DMS53 treated with DMSO at 0.1 percent for 48 hours (cell line): Measurements from ENCODE around the gene ARHGAP26.

ENCODE experiments used
- DNase-seq: peaks from one replicate; lab custom pipeline; 2025; ENCODE audit not compliant: unreplicated experiment; lab: John Stamatoyannopoulos, UW

The ARHGAP26 gene

DNA sequence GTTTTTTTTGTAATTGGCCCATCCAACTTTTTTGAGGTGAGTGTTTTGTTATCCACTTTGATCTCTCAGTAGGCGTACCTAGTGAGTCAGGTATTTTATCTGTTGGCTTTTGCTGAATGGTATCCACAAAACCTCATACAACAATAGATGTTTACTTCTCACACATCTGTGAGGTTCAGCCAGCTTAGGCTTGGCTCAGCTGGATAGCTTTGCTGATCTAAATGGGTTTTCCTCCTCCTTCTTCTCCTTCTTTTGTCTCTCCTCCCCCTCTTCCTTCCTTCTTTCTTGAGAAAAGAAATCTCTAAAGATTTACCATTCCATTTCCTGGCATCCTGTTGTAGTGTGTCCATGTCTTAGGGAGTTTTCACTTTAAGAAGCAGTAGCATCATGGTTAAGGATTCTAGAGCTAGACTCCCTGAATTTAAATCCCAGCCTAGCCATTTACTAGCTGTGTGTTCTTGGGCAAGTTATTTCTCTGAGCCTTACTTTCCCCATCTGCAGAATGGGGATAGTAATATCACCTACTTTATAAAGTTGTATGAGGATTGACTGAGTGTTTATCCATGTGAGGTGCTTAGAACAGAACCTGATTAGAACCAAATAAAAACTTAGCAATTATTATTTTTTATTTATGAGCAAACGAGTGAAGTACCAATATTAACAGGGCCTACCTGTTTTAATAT is 126.3 kb downstream of the ARHGAP26 start:
- peak; percentile 7 for DNase-seq

DNA sequence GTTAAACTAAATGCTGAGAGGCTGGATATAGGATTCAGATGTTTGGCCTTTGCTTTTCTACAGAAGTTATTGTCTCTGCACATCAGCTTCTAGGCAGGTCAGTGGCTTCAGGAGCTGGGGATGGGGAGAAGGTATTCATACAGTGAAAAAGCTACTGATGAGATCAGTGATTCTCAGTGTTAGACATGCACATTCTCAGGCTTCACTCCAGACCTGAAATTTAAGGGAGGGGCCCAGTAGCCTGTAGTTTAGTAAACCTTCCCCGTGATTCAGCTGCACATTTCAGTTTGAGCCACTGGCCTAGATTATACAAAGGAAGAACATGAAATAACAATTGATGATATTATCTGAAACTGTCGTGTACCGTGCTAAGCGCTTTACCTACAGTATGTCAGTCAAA is 127.2 kb downstream of the ARHGAP26 start:
- DNase-seq = no peak

DNA sequence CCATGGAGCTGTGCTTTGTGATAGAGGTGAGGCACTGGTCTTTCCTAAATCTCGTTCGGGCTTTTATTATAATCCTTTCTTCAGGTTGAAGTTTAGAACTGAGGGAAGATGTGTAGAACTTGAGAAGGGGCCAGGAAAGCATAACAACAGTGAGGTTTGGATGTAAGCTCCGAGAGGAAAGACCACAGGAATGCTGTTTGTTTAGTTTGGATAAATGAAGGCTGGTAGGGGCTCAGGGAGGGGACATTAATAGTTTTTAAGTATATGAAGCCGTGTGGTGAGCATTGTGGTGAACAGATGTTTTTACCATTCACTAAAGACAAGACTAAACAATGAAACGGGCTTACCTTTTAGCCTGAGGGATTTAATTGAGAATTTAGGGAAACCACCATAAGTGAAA is 130.8 kb downstream of the ARHGAP26 start:
- no peak for DNase-seq

DNA sequence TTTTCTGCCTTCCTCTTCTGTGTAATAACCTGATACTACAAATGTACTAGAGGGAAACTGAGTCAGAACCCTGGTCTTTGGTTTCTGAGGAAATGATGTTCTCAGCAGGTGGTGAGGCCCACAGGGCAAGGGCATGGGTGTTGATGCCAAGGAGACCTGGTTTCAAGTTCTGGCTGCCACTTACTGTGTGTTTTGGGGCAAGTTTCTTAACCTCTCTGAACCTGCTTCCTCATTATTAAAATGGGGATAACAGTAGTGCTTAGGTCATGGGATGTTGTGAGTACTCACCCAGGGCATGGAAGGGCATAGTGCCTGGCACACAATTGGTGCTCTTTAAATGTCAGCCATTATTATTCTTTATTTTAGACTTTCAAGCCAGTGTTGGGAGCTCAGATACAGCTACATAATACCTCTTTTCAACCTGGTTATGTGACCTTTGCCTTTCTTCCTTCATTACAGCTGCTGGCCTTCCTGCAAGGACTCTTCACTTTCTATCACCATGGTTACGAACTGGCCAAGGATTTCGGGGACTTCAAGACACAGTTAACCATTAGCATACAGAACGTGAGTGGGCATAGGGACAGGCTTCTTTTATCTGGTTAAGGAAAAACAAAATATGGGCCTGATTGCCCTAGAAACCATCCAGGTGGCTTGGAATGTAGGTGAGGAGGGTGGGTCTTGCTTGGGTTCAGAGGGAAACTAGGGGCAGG is 131.5 kb downstream of the ARHGAP26 start:
- DNase-seq = no peak

DNA sequence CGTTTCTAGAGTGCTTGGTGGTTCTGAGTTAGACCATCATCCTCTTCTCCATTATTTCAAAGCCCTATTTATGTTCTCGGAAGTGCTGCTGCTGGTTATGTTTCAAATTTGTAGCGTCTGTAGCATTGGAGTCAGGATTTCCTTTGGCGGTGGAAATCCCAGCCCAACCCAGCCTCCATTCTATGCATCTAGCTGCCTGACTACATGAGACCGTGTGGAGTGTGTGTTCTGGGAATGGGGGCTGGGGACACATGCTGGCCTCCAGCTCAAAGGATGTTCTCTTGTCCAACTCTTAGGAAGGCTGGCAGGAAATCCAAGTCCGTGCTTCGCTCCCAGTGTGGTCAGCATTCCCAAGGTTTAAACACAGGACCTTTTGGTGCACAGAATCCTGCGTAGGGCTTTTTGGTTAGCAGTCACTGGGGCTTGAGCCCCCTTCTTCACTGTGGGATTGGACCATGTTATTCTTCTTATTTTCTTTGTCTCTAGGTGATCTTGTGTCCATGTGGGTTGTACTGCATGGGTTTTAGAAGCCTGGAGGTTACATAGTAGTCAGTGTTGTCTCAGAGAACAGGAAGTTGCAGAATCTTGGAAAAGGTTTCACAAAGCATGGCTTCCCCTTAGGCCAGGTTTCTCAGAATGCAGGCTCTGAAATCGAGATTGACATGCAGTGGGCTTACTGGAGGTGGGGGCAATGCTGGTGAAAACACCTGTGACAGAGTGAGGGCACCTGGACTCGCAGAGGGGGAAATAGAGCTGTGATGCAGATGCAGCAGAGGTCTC is 132.2 kb downstream of the ARHGAP26 start:
- no peak for DNase-seq

DNA sequence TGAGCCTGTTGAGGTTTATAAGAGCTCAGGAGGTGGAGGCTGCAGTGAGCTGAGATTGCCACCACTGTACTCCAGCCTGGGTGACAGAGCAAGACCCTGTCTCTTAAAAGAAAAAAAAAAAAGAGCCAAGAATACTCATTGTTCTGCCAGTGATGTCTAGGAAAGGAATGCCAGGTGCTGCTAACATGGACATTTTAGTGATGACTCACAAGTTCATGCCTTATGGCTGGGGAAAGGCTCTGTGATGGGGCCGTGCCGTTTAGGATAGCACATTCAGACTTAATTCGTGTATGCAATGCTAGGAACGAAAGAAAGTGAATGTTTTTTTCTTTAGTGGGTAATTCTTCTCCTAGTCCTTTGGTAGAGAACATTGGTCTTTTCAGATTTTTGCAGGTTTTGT is 134.2 kb downstream of the ARHGAP26 start:
- no peak for DNase-seq

DNA sequence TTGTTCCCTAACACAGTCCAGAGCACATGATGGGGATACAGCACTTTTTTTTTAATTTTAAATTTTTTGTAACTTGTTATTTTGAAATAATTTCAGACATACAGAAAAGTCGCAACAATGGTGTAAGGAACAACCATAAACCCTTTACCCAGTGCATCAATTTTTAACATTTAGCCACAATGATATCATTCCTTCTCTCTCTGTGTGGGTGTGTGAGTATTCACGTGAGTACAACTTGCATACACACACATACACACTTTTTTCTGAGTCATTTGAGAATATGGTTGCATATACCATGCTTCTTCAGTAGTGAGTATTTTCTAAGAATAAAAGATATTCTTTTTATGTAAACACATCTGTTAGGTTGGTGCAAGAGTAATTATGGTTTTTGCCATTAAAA is 135.2 kb downstream of the ARHGAP26 start:
- DNase-seq = no peak

DNA sequence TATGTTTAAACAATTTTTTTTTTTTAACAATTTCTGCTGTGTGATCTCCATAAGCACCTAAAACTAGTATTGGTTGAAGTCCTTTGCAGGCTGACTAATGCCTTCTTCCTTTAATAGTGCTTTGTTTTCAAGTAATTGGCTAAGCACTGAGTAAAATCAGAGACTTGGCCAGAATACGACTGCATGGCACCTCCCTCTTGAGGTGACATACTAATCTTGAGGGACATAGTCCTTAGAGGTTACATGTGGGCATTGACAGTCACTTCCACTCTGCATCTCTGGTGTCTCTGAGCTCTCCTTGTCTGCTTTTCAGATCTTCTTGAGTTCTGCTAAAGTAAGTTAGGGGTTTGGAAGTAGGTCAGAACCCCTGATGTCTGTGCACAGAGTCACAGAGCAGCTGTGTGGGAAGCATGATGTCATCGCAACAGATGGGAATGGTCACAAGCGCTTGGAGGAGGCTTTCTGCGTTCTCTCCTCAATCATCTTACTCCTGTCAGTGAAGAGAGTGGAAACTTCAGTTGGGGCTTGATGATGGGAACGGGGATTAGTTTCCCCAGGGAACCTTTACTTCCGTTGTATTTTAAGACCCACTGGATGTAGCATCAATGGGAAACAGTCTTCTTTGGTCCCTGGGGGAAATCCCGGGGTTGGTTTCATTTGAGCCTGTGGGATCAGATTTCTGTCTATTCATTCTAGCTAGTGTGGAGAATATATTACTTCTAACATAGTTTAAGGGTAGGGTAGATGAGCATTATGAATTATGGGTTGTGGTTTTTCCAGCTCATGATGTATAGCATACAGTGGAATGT is 136.9 kb downstream of the ARHGAP26 start:
- DNase-seq = no peak

DNA sequence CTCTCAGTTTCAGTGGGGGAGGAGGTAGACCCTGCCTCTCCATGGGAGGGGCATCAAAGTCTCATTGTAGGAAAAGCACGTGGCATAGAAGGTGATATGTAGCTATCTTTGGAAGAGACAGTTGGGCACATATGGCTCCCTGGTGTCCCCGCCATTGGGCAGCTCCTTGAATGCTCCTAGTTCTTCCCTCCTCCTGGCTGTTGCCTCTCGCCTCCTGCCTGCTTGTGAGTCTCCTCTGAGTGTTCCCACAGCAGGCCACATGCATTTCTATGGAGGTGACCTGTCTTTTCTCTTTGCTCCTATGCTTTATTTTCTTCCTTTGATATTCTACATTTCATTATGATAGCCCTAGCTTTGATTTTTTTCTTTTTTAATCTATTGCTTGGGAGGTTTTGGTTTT is 138.5 kb downstream of the ARHGAP26 start:
- DNase-seq = no peak

DNA sequence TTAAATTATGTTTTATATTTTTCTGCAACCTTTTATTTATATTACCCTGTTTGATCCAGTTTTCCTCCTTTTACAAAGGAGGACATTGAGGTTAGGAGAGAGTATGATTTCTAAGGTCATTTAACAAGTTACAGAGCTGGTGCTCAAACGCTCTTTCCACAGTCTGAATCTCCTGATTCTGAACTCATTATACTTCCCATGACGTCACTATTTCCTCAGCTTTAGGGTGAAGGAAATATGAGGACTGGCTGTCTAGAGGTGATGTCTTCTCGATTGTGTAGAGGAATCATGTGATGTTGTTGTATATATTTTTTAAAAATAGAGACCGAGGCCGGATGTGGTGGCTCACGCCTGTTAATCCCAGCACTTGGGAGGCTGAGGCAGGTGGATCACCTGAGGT is 140.0 kb downstream of the ARHGAP26 start:
- no peak for DNase-seq

DNA sequence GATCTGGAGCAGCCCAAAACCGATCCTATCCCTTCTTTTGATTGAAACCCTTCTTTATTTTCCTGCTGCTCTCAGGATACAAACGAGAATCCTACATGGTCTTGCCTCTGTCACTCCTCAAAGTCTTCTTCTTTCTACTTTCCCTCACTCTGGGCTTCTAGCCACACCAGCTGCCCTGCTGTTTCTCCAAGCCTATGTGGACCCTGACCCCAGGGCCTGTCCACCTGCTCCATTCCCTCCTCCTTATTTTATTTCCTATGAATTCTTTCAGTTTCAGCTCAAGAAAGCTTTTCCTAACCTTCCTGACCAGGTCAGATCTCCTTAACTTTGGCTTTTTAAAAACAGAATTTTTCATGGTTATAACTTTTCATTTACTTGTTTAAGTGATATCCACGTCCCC is 141.0 kb downstream of the ARHGAP26 start:
- no peak for DNase-seq

DNA sequence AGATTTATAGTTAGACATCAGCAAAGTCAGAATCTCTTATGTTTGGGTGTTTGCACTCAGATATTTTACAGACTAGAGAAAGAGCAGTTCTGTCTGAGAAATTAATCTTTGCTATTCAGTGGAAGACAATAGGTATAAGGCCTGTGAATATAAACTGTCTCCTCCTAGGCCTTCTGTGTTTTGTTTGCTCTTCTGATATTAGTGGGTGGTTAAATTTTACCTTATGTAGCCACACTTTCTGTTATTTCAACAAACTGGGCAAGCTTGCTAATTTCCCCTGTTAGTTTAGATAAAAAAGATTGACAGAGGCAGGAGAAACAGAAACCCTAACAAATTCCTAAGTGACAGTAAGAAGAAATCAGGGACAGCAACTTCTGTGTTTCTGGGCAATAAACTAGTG is 141.6 kb downstream of the ARHGAP26 start:
- DNase-seq = no peak

DNA sequence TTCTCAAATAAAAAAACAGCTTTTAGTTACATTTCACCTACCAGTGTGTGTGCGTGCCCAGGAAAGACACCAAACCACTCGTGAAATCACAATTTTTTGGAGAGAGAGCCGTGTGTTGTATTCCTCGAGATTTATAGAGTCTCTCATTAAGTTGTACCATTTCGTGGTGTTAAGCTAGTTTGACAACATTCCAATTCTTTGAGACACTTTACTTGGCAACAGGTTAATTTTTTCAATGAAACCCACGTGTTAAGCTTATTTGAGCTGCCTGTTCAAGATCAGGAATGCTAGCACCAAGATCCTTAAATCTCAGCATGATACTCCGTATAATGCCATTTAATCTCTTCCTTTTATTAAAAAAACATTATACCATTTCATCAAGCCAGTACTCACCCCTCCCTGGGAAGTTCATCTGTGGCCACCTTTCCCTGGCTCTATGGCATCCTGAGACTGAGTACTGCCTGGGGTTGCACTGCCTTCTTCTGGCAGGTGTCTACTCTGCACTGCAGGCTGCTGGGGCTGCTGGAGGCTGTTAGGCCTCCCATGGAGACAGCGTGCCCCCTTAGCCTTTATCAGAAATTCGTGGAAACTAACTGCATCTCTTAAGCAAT is 143.7 kb downstream of the ARHGAP26 start:
- no peak for DNase-seq

DNA sequence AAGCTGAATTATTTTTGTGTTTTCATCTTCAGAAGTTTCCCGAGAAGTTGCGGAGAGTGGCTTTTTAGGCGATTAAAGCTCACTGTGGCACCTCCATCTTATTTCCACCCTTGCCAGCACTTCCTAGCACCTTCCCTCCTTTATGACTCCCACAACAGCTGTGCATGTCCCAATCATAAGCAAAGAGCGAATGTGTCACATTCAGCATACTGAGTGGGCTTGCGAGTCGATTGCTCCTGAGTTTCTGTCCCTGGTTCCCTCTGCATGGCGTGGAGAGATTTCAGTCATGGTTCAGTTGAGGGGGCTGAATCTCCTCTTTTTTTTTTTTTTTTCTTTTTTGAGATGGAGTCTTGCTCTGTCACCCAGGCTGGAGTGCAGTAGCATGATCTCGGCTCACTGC is 144.9 kb downstream of the ARHGAP26 start:
- DNase-seq = no peak

DNA sequence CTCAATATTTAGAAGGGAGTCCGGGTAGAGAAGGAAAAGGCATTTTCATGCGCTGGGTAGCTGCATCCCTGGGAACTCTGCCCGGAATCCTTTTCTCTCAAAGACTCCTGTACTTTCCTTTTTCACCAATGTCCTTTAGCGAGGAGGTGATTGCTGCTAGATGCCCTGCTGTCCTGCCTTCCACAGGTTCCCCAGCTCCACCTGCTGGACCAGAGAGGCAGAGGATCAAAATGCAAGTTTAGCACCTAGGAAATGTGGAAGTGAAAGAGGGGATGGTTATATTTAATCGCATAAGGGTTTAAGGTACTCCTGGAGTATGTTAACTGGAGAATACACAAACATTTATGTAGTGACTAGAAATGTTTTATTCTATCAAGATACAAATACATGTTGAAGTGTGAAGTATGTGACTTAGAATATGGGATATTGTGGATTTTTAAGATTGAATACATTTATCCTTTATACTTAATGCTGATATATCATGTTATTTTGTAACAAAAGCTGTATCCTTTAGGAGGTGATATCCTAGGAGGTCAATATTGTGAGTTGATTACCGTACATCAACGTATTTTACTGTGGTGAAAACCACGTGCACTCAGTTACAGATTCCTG is 145.7 kb downstream of the ARHGAP26 start:
- peak; percentile 71 for DNase-seq

DNA sequence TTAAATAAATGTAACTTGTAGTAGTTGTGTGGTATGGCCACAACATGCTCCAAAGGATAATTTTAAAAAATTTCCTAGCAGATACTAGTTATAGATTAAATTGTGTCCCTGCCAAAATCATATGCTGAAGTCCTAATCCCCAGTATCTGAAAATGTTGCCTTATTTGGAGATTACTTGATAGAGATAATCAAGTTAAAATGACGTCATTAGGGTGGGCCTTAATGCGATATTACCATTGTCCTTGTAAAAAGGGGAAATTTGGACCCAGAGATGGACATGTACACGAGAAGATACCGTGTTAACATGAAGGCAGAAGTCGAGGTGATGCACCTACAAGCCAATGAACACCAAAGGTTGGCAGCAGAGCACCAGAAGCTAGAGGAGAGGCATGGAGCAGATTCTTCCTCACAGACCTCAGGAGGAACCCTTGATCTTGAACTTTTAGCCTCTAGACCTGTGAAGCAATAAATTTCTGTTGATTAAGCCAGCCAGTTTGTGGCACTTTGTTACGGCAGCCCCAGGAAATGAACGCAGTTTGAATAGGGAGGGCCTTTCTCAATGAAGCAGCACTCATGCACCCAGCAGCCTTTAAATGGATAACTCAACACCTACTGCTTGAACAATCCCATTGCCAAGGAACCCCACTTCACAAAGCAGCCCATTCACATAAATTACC is 148.9 kb downstream of the ARHGAP26 start:
- DNase-seq = no peak

DNA sequence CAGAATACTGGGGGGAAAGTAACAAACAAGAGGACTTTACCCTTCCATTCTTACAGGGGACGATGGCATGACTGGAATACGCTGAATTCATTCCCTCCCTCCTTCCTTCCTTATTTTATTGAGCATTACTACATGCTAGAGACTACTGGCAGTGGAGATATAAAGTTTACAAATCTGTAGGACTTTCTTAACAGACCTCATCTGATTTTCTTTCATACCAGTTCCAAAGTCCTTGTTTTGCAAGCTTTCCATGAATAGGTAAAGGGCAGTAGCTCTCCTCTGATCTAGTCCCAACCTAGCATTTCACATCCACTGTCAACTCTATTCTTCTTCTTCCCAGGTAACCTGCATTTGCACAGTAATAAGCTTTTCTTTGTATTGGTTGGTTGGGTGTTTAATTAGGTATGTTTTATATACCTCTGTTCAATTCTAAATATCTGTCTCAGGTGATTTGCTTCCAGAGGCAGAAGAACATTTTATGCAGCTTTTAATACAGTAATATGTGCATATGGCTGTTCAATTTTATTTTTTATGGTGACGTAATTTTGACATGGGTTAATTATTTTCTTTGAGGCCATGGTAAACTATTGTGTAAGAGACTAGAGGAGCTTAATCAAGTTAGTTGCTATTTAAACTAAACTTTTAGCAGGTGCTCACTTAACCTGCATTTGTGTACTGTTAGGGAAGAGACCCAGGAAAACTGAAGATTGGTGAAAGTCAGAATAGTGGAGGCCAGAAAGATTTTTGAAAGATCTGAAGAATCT is 150.9 kb downstream of the ARHGAP26 start:
- no peak for DNase-seq

DNA sequence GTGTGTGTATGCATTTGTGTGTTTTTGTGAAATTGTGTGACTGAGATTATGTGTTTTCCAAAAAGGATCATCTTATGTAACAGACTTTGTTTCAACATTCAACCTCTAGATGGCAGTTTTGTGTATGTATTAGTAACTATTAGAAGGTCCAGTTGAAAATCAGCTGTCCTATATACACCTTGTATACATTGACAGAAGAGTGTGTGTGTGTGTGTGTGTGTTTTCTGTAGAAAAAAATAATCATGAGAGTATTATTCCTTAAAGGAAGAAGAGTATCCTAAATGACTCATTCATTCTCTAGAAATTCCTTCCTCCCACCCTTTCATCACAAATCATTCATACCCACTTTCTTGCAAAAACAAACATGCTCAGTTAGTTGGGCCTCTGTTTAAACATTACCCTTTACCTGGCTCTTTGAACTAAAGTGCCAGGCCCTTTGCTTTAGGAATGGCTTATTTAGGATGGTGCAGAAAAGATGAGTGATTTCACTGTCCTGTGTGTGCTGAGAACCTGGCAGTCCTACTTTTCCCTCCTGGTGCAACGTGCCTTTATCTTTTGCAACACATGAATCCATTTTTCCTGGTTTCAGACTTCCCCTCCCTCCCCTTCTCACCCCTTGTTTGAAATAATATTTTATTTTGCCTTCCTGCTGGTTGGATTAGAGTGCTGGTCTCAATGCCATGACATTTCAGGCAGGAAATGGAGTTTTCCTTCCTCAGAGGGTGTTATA is 152.2 kb downstream of the ARHGAP26 start:
- DNase-seq = peak; percentile 75
